IPS-NIHi7 (cell line): ENCODE measurements around the gene ELP2.

Experiments
- DNase-seq: peaks from one replicate; pipeline ENCODE4 v3.0.0; 2012; ENCODE audit warnings: mixed read lengths; ENCODE audit errors: extremely low spot score

Gene ELP2

DNA sequence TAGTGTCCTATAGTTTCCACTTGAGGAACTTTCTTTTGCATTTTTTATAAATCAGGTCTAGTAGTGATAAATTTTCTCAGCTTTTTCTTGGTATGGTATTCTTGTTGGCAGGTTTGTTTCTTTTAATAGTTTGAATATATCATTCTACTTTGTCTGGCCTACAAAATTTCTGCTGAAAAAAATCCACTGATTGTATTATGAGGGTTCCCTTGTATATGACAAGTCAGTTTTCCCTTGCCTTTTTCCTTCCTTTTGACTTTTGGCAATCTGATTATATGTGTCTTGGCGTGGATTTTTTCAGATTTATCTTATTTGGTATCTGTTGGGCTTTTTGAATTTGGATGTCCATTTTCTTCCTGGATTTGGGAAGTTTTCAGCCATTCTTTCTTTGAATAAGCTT lies 99.5 kb downstream of the ELP2 start:
- no peak for DNase-seq
